HepG2 (cell line): ENCODE results near the gene DGCR8. TPM values are rescaled to one million over a fixed set of nuclear protein-coding genes. Genes with fewer than 3 reads are reported as not detected.

Experiments used
- CERS6 ChIP-seq: sonication (generic); formaldehyde crosslinking; IDR thresholded peaks from 2 replicates; pipeline ENCODE4 v1.5.0; 2020; ENCODE audit warnings: missing genetic modification reagents
- CREB3 ChIP-seq: sonication (generic); formaldehyde crosslinking; IDR thresholded peaks from 2 replicates; pipeline ENCODE4 v1.5.0; 2020; ENCODE audit warnings: missing genetic modification reagents
- FOXK1 ChIP-seq: sonication (generic); formaldehyde crosslinking; IDR thresholded peaks from 2 replicates; pipeline ENCODE4 v1.4.0; 2020; ENCODE audit warnings: low read depth, missing genetic modification reagents, borderline replicate concordance
- FOXO1 ChIP-seq: sonication (generic); formaldehyde crosslinking; IDR thresholded peaks from 2 replicates; pipeline ENCODE4 v1.4.0; 2020; ENCODE audit warnings: missing genetic modification reagents
- HDAC6 ChIP-seq: fragments of 200-600 bp; sonication (generic); IDR thresholded peaks from 2 replicates; pipeline ENCODE4 v1.7.0; 2017; ENCODE audit warnings: mild to moderate bottlenecking, antibody characterized with exemption, low read length, low read depth
- HNRNPUL1 ChIP-seq: fragments of 200-400 bp; formaldehyde crosslinking; IDR thresholded peaks from 2 replicates; pipeline ENCODE4 v1.6.1; 2017; ENCODE audit warnings: low read depth, mild to moderate bottlenecking, low read length, moderate library complexity
- KDM3A ChIP-seq: IDR thresholded peaks from 2 replicates; pipeline ENCODE4 v1.6.1; 2018; ENCODE audit warnings: low read depth, missing compliant biosample characterization
- NR2F1 ChIP-seq, 2 experiments: fragments of 450-650 bp in 1 of 2; formaldehyde crosslinking in 1 of 2; IDR thresholded peaks; 2 replicates each; pipeline versions ENCODE4 v1.5.0 to v1.6.1; 2016 to 2020; ENCODE audit warnings: mild to moderate bottlenecking in 1 of 2, missing compliant biosample characterization in 1 of 2, missing genetic modification reagents in 1 of 2, moderate library complexity in 1 of 2
- NR3C1 ChIP-seq: sonication (generic); formaldehyde crosslinking; IDR thresholded peaks from 2 replicates; pipeline ENCODE4 v1.4.0; 2020; ENCODE audit warnings: missing genetic modification reagents
- SRSF1 ChIP-seq: fragments of 200-400 bp; formaldehyde crosslinking; optimal IDR thresholded peaks from 2 replicates; pipeline ENCODE3; 2017; ENCODE audit warnings: mild to moderate bottlenecking, low read depth, low read length, moderate library complexity
- YEATS2 ChIP-seq: sonication (generic); formaldehyde crosslinking; IDR thresholded peaks from 2 replicates; pipeline ENCODE4 v1.4.0; 2020; ENCODE audit warnings: missing genetic modification reagents, borderline replicate concordance
- ZBTB1 ChIP-seq: sonication (generic); formaldehyde crosslinking; IDR thresholded peaks from 2 replicates; pipeline ENCODE4 v1.4.0; 2020; ENCODE audit warnings: missing genetic modification reagents, borderline replicate concordance
- ZNF276 ChIP-seq: sonication (generic); formaldehyde crosslinking; IDR thresholded peaks from 2 replicates; pipeline ENCODE4 v1.4.0; 2020; ENCODE audit warnings: mild to moderate bottlenecking, low read depth, missing genetic modification reagents
- ZNF350 ChIP-seq: sonication (generic); formaldehyde crosslinking; IDR thresholded peaks from 2 replicates; pipeline ENCODE4 v1.4.0; 2020; ENCODE audit warnings: mild to moderate bottlenecking, low read depth, missing genetic modification reagents, borderline replicate concordance
- ZNF609 ChIP-seq: sonication (generic); formaldehyde crosslinking; IDR thresholded peaks from 2 replicates; pipeline ENCODE4 v1.4.0; 2020; ENCODE audit warnings: mild to moderate bottlenecking, missing genetic modification reagents, borderline replicate concordance
- ZNF652 ChIP-seq: IDR thresholded peaks from 2 replicates; pipeline ENCODE4 v1.6.1; 2016; ENCODE audit warnings: low read depth, borderline replicate concordance
- ZNF672 ChIP-seq: sonication (generic); formaldehyde crosslinking; IDR thresholded peaks from 2 replicates; pipeline ENCODE4 v1.8.1; 2022; ENCODE audit warnings: missing genetic modification reagents
- ZNF75D ChIP-seq: sonication (generic); formaldehyde crosslinking; IDR thresholded peaks from 2 replicates; pipeline ENCODE4 v1.8.1; 2023; ENCODE audit warnings: missing genetic modification reagents, mild to moderate bottlenecking, borderline replicate concordance
- ZSCAN20 ChIP-seq: sonication (generic); formaldehyde crosslinking; IDR thresholded peaks from 2 replicates; pipeline ENCODE4 v1.4.0; 2020; ENCODE audit warnings: missing genetic modification reagents, mild to moderate bottlenecking, borderline replicate concordance
- polyA plus RNA-seq, 8 experiments: library from polyadenylated mRNA; depleted of rRNA in 3 of 8; stranded (reverse) in 7 of 8; unstranded in 1 of 8; fragments of >200 nt; fragmentation: Illumina TruSeq in 4 of 8; extraction: Trizol in 4 of 8; gene quantifications; 2 replicates each; pipeline versions ENCODE4 v1.2.1 to v1.2.3, GENCODE V29; 2011 to 2016; ENCODE audit warnings: low read depth in 4 of 8, missing spikeins in 1 of 8, mixed read lengths in 1 of 8; ENCODE audit not compliant: insufficient read depth in 1 of 8
- total RNA-seq, 5 experiments: library from RNA; depleted of rRNA; stranded (reverse); fragments of >200 nt; fragmentation: Illumina TruSeq; extraction: Trizol; gene quantifications; 2 replicates each; pipeline ENCODE4 v1.2.3, GENCODE V29; 2016; ENCODE audit warnings: low read depth in 1 of 5

DGCR8 gene
- total and polyA plus RNA-seq, 2 of the 13 experiments (the other 11 are each of a cell fraction or from before 2014, with no cell fraction given): 10.2 to 23.2 TPM

GRCh38 chr22:20128902-20129746 lies 49.1 kb downstream of the DGCR8 start (continued):
- TF ChIP-seq ZNF609: 0 out of 2 replicates have a peak, but pooled peaks have one; percentile 28
- peak; percentile 57 to 60; a peak in 3 of 4 replicates for TF ChIP-seq NR2F1 (CRISPR knock-in tag; IDR thresholded peaks at IDR 0.05)
- TF ChIP-seq ZNF652 (CRISPR knock-in tag): no peak
- TF ChIP-seq HNRNPUL1: no peak
- no peak for TF ChIP-seq KDM3A (CRISPR knock-in tag)
- TF ChIP-seq ZNF276: peak; percentile 98
- TF ChIP-seq CERS6 (CRISPR knock-in tag): no peak
- TF ChIP-seq ZNF75D (CRISPR knock-in tag): no peak
- no peak for TF ChIP-seq SRSF1
- no peak for TF ChIP-seq CREB3 (CRISPR knock-in tag)
- TF ChIP-seq ZNF672 (CRISPR knock-in tag): no peak
- TF ChIP-seq ZNF350: peak; percentile 20; the same call in 1 of the 2 replicates
- TF ChIP-seq ZBTB1 (CRISPR knock-in tag): no peak
- peak; percentile 52; the same call in 1 of the 2 replicates for TF ChIP-seq FOXO1
- no peak for TF ChIP-seq NR3C1 (CRISPR knock-in tag)
- no peak for TF ChIP-seq HDAC6
- 0 out of 2 replicates have a peak, but pooled peaks have one; percentile 12 for TF ChIP-seq YEATS2
- TF ChIP-seq FOXK1 (CRISPR knock-in tag): peak; percentile 78; the same call in 1 of the 2 replicates
- no peak for TF ChIP-seq ZSCAN20
